DOHH2 (cell line): ENCODE results near the gene KRT10.

Experiments
- EZH2phosphoT487 ChIP-seq: fragments of 200-600 bp; sonication (generic); IDR thresholded peaks from 2 replicates; pipeline ENCODE4 v1.6.1; 2017; ENCODE audit warnings: borderline replicate concordance, mild to moderate bottlenecking, antibody characterized with exemption, low read length, moderate library complexity, mixed read lengths
- TF ChIP-seq, protein P1 (sequence below): fragments of 200-600 bp; sonication (generic); IDR thresholded peaks from one replicate; pipeline ENCODE4 v1.5.1; 2014; ENCODE audit warnings: antibody characterized with exemption, mild to moderate bottlenecking, low read depth, low read length; ENCODE audit not compliant: poor library complexity, severe bottlenecking

DNA sequence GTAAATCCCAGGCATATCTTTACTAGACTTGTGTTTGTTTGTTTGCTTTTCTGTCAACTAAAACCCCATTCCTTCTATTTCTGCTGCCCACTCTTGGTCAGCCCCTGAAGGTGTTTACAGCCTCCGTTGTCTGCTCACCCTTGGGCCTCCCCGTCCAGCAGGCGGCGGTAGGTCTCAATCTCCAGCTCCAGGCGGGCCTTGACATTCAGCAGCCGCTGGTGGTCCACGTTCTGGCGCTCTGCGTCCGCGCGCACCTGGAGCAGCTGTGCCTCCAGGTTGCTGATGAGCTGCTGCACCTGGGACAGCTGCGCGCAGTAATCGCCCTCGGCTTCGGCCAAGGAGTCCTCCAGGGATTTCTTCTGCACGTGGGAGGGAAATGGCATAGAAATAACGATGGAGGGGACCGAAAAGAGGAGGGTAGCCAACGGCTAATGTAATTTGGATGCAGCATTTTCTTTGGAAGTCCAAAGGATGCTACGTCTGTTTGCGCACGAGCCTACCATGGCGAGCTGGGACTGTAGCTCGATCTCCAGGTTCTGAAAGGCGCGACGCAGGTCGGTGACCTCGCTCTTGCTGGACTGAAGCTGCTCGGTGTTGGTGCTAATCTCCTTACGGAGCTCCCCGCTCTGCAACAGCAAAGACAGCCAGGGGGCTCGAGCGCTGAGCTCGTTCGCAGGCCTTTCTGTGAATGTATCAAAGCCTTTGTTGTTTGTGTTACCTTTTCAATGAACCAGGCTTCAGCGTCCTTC is 40.7 kb upstream of the KRT10 start:
- TF ChIP-seq, protein P1, sequence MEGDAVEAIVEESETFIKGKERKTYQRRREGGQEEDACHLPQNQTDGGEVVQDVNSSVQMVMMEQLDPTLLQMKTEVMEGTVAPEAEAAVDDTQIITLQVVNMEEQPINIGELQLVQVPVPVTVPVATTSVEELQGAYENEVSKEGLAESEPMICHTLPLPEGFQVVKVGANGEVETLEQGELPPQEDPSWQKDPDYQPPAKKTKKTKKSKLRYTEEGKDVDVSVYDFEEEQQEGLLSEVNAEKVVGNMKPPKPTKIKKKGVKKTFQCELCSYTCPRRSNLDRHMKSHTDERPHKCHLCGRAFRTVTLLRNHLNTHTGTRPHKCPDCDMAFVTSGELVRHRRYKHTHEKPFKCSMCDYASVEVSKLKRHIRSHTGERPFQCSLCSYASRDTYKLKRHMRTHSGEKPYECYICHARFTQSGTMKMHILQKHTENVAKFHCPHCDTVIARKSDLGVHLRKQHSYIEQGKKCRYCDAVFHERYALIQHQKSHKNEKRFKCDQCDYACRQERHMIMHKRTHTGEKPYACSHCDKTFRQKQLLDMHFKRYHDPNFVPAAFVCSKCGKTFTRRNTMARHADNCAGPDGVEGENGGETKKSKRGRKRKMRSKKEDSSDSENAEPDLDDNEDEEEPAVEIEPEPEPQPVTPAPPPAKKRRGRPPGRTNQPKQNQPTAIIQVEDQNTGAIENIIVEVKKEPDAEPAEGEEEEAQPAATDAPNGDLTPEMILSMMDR, result no peak
- no peak for TF ChIP-seq EZH2phosphoT487
